A673 (cell line): ENCODE data around the gene ST6GALNAC5. TPM values are rescaled to one million over a fixed set of nuclear protein-coding genes. Genes with fewer than 3 reads are reported as not detected.

Experiments used
- BruUV-seq: library from RNA; stranded (reverse); fragments of 400-500 nt; replicated peaks from 2 replicates; lab custom pipeline; 2021; lab: Mats Ljungman, UMichigan
- CTCF ChIA-PET: fragments of 300-600 bp; sonication (Branson Sonifier 250); formaldehyde crosslinking; loops from one replicate; lab custom pipeline; 2022; ENCODE audit warnings: antibody characterized with exemption; lab: Charles Lee
- POLR2A ChIA-PET: fragments of 300-600 bp; sonication (Branson Sonifier 250); formaldehyde crosslinking; loops from one replicate; lab custom pipeline; 2022; ENCODE audit warnings: antibody characterized with exemption; ENCODE audit not compliant: low non-redundant PET; lab: Charles Lee
- DNase-seq: peaks from one replicate; pipeline ENCODE4 v3.0.0-alpha.2; 2015; ENCODE audit warnings: low spot score
- H3K27ac ChIP-seq: fragments of 200-600 bp; sonication (generic); 2 replicates; pipeline ENCODE4 v1.5.1; 2016; ENCODE audit warnings: mixed run types, low read depth, mild to moderate bottlenecking, mixed read lengths, antibody characterized with exemption, low read length; ENCODE audit not compliant: poor library complexity, severe bottlenecking
- H3K27me3 ChIP-seq: fragments of 200-600 bp; sonication (generic); replicated peaks from 2 replicates; pipeline ENCODE4 v1.6.1; 2017; ENCODE audit warnings: mixed run types, low read depth, mild to moderate bottlenecking, mixed read lengths, antibody characterized with exemption, low read length; ENCODE audit not compliant: insufficient read depth, poor library complexity
- H3K36me3 ChIP-seq: fragments of 200-600 bp; sonication (generic); 2 replicates; pipeline ENCODE4 v1.6.1; 2016; ENCODE audit warnings: mixed run types, mild to moderate bottlenecking, mixed read lengths, antibody characterized with exemption, low read length; ENCODE audit not compliant: insufficient read depth, poor library complexity, severe bottlenecking
- H3K4me1 ChIP-seq: fragments of 200-600 bp; sonication (generic); 2 replicates; pipeline ENCODE4 v1.6.1; 2017; ENCODE audit warnings: mixed run types, mild to moderate bottlenecking, mixed read lengths, antibody characterized with exemption, low read length; ENCODE audit not compliant: insufficient read depth, poor library complexity, severe bottlenecking
- H3K4me3 ChIP-seq: fragments of 200-600 bp; sonication (generic); 2 replicates; pipeline ENCODE4 v1.5.1; 2016; ENCODE audit warnings: low read depth, mixed run types, mild to moderate bottlenecking, mixed read lengths, low read length; ENCODE audit not compliant: poor library complexity, severe bottlenecking
- H3K9me3 ChIP-seq: fragments of 200-600 bp; sonication (generic); 2 replicates; pipeline ENCODE4 v1.6.1; 2016; ENCODE audit warnings: mixed run types, low read depth, mild to moderate bottlenecking, mixed read lengths, antibody characterized with exemption, low read length; ENCODE audit not compliant: poor library complexity, severe bottlenecking
- EZH2 ChIP-seq: fragments of 200-600 bp; sonication (generic); IDR thresholded peaks from 2 replicates; pipeline ENCODE4 v1.6.1; 2017; ENCODE audit warnings: borderline replicate concordance, low read depth, mild to moderate bottlenecking, mixed read lengths, antibody characterized with exemption, low read length; ENCODE audit not compliant: poor library complexity, severe bottlenecking
- intact Hi-C: fragments of 100-400 bp; cut with micrococcal nuclease; formaldehyde crosslinking; loops from one replicate; pipeline ENCODE4 v1.10.0; 2022; ENCODE audit not compliant: unreplicated experiment
- total RNA-seq: library from RNA; stranded (reverse); gene quantifications from 2 replicates; pipeline ENCODE4 v1.2.3, GENCODE V29; 2021
- TF ChIP-seq, protein P1 (sequence below): fragments of 300-800, 200-600 bp; sonication (generic); conservative IDR thresholded peaks from 2 replicates; pipeline ENCODE4 v1.5.1; 2017; ENCODE audit warnings: low read depth, mild to moderate bottlenecking, antibody characterized with exemption, low read length, moderate library complexity, mixed read lengths

ST6GALNAC5 gene
- total RNA-seq, 1 experiment from 2014 or later: not detected

DNA sequence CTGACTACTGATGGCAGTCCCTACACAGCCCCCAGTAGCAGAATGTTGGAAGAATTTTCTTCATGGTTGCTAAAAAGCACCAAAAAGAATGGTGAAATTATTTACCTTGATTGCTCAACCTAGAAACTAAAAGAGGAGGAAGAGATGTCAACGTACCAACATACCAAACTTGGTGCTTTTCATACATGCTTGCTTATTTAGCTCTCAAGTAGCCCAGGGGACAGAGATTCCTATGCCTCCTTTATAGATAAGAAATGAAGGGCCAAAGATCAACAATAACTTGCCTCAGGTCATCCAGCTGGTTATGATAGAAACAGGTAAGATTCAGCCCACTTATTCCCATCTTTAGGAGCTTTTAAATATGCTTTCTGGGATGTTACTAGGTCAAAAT, 181.3 kb downstream of the ST6GALNAC5 start:
- H3K36me3 ChIP-seq: no peaks in the 10 kb centered on the region
- H3K4me1 ChIP-seq: no peaks in the 10 kb centered on the region
- TF ChIP-seq, protein P1, sequence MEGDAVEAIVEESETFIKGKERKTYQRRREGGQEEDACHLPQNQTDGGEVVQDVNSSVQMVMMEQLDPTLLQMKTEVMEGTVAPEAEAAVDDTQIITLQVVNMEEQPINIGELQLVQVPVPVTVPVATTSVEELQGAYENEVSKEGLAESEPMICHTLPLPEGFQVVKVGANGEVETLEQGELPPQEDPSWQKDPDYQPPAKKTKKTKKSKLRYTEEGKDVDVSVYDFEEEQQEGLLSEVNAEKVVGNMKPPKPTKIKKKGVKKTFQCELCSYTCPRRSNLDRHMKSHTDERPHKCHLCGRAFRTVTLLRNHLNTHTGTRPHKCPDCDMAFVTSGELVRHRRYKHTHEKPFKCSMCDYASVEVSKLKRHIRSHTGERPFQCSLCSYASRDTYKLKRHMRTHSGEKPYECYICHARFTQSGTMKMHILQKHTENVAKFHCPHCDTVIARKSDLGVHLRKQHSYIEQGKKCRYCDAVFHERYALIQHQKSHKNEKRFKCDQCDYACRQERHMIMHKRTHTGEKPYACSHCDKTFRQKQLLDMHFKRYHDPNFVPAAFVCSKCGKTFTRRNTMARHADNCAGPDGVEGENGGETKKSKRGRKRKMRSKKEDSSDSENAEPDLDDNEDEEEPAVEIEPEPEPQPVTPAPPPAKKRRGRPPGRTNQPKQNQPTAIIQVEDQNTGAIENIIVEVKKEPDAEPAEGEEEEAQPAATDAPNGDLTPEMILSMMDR: no peak
- no peak for TF ChIP-seq EZH2
- peaks cover 18% of the 10 kb centered on the region for H3K27me3 ChIP-seq
- DNase-seq: no peak
- no TSS peak for BruUV-seq
- intact Hi-C loops: no loop called here
- H3K9me3 ChIP-seq: no peaks in the 10 kb centered on the region
- POLR2A ChIA-PET: no interaction called here
- no peak overlapping the region for H3K27ac ChIP-seq
- CTCF ChIA-PET: no interaction called here
- no peak overlapping the region for H3K4me3 ChIP-seq

DNA sequence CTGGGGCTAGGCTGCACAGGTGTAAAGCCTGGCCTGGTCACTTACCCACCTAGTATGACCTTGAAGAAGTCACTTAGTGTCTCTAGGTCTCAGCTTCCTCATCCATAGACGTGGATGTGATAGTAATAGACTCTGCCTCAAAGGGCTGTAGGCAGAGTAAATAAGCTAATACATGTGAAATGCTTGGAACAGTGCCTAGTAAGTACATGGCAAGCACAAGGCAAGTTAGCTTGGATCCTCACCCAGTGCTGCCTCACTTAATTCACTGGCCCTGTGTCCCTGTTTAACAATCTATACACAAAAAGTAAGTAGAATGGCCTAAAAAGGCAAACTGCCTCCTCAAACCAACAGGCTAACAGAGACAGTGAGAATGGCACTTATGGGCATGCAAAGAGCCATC, 184.1 kb downstream of the ST6GALNAC5 start:
- POLR2A ChIA-PET: no interaction called here
- Histone ChIP-seq H3K9me3 (no peaks in the 10 kb centered on the region), H3K36me3 (no peaks in the 10 kb centered on the region), H3K27ac (no peak overlapping the region), H3K4me3 (no peak overlapping the region), H3K4me1 (no peaks in the 10 kb centered on the region), H3K27me3 (peaks cover 21% of the 10 kb centered on the region)
- DNase-seq: no peak
- CTCF ChIA-PET: no interaction called here
- BruUV-seq: no TSS peak
- TF ChIP-seq, protein P1: no peak
- TF ChIP-seq EZH2: no peak
- intact Hi-C loops: no loop called here

DNA sequence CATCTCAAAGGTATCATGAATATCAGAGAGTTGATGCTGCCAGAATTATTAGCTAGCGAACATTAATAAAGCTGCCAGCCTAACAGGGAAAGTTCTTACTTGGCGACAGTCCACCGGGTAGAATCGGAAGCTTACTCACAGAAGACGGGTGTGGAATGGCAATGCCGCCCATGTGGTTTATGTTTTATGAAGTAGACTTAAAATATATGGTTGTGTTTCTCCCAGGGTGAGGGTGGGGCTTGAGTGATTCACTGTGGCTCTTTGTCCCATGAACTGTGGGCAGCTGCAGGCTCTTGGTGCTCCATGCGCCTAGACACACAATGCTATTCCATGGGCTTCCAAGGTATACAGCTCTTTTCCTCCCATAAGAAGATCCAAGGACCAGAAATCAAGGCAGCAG, 189.2 kb downstream of the ST6GALNAC5 start:
- H3K9me3 ChIP-seq: no peaks in the 10 kb centered on the region
- no peak for DNase-seq
- intact Hi-C loops: no loop called here
- no TSS peak for BruUV-seq
- H3K36me3 ChIP-seq: no peaks in the 10 kb centered on the region
- peaks cover 29% of the 10 kb centered on the region for H3K27me3 ChIP-seq
- TF ChIP-seq EZH2: no peak
- TF ChIP-seq, protein P1: no peak
- POLR2A ChIA-PET: no interaction called here
- no peaks in the 10 kb centered on the region for H3K4me1 ChIP-seq
- no peak overlapping the region for H3K4me3 ChIP-seq
- H3K27ac ChIP-seq: no peak overlapping the region
- CTCF ChIA-PET: no interaction called here
